Upper lobe of left lung (tissue), 6 donors: ENCODE results near the gene NCR2. TPM values are rescaled to one million over a fixed set of nuclear protein-coding genes. Genes with fewer than 3 reads are reported as not detected.

Experiments used
- ATAC-seq, 2 donors: fragments of 200-7000 bp; cut with Tn5 transposase; one replicate each; pipeline ENCODE4 v1.9.1; 2022; ENCODE audit warnings: mild to moderate bottlenecking in 2 of 2, moderate library complexity in 2 of 2; ENCODE audit not compliant: low FRiP score in 2 of 2
- DNase-seq, 2 donors: peaks; one replicate each; pipeline ENCODE4 v3.0.0-alpha.2; 2019 to 2020
- H3K27ac ChIP-seq, 4 donors: fragments of 200-600 bp; sonication (generic); one replicate each; pipeline ENCODE4 v1.5.1; 2016 to 2019
- H3K27me3 ChIP-seq, 4 donors: fragments of 200-600 bp; sonication (generic); one replicate each; pipeline ENCODE4 v1.5.1; 2017 to 2019
- H3K36me3 ChIP-seq, 4 donors: fragments of 200-600 bp; sonication (generic); one replicate each; pipeline ENCODE4 v1.5.1; 2016 to 2019
- H3K4me1 ChIP-seq, 4 donors: fragments of 200-600 bp; sonication (generic); one replicate each; pipeline ENCODE4 v1.5.1; 2018 to 2019
- H3K4me3 ChIP-seq, 4 donors: fragments of 200-600 bp; sonication (generic); one replicate each; pipeline ENCODE4 v1.5.1; 2017 to 2019; ENCODE audit warnings: mild to moderate bottlenecking in 2 of 4, moderate library complexity in 1 of 4
- H3K9me3 ChIP-seq, 4 donors: fragments of 200-600 bp; sonication (generic); one replicate each; pipeline ENCODE4 v1.5.1; 2018 to 2019
- EP300 ChIP-seq, 4 donors: sonication (generic); formaldehyde crosslinking; IDR thresholded peaks; one replicate each; pipeline ENCODE4 v1.5.1; 2017; ENCODE audit warnings: antibody characterized with exemption in 4 of 4, control low read depth in 2 of 4
- POLR2A ChIP-seq, 4 donors: fragments of 450-650 bp; IDR thresholded peaks; one replicate each; pipeline ENCODE4 v1.5.1; 2016 to 2017; ENCODE audit warnings: antibody characterized with exemption in 4 of 4, mild to moderate bottlenecking in 2 of 4
- POLR2AphosphoS5 ChIP-seq, 2 donors: sonication (generic); formaldehyde crosslinking; IDR thresholded peaks; one replicate each; pipeline ENCODE4 v1.5.1; 2017; ENCODE audit warnings: antibody characterized with exemption in 2 of 2
- WGBS, 2 donors: methylation state at CpG; one replicate each; pipeline ENCODE4 v1.1.5; 2017 to 2018; 5-methylcytosine and 5-hydroxymethylcytosine counted together
- total RNA-seq, 6 donors: library from RNA; depleted of rRNA in 4 of 6; stranded (reverse); fragments of >200 nt in 4 of 6; gene quantifications; one replicate each; pipeline versions ENCODE4 v1.1.0 to v1.2.1, GENCODE V29; 2016 to 2021
- TF ChIP-seq, protein P1 (sequence below), 6 experiments: fragments of 450-650 bp in 4 of 6; fragments of 200-600 bp in 2 of 6; sonication (generic) in 2 of 6; IDR thresholded peaks; one replicate each; pipeline ENCODE4 v1.5.1; 2016 to 2019; ENCODE audit warnings: antibody characterized with exemption in 6 of 6
- donor health status: DM: no; HTN: no; CAD: no; lungs with moderate emphysema.
- donor health status: DM: no; HTN: yes; CAD: no; lungs with severe emphysema.

NCR2 gene
- total RNA-seq, 6 donors from 2014 or later: not detected

DNA sequence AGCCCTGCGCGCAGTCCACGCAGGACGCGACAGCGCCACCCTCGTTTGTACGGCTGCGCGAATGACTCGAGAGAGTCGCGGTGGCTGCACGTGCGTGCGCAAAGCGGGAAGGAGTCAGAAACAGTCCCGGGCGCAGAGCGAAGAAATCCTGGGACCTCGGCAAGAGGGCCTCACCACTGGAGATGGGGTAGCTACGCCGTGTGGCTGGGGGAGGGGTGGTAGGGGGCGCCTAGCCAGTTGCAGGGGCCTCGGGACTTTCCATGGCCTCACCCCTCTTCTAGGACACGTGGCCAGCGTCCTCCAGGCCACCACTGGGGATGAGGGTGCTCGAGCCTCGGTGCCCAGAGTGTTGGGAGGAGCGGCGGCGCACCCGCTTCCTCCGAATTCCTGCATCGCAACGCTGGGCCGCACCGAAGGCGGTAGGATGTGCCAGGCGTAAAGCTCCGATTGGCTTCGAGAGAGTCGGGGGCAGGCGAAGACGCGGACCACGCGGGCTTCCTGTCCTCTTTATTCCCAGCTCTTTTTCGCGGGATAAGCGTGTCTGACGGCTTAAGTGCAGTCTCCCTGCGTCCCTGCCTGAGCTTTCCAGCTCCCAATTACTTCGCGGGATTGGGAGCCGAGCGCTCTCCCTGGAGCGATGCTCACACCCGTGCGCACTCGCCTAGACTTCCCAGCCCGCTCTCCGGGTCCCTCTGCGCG, 38.7 kb downstream of the NCR2 start:
- Histone ChIP-seq H3K9me3 (no peaks in the 10 kb centered on the region), H3K4me3 (no peak overlapping the region), H3K27ac (no peak overlapping the region), H3K4me1 (peaks cover 33 to 48% (median 36%) of the 10 kb centered on the region in 4 donors), H3K36me3 (no peaks in the 10 kb centered on the region), H3K27me3 (peaks cover 0 to 61% (median 32%) of the 10 kb centered on the region in 4 donors)
- DNase-seq (peak in 1 of 2 donors; percentile 79), ATAC-seq (no peak)
- TF ChIP-seq, protein P1, sequence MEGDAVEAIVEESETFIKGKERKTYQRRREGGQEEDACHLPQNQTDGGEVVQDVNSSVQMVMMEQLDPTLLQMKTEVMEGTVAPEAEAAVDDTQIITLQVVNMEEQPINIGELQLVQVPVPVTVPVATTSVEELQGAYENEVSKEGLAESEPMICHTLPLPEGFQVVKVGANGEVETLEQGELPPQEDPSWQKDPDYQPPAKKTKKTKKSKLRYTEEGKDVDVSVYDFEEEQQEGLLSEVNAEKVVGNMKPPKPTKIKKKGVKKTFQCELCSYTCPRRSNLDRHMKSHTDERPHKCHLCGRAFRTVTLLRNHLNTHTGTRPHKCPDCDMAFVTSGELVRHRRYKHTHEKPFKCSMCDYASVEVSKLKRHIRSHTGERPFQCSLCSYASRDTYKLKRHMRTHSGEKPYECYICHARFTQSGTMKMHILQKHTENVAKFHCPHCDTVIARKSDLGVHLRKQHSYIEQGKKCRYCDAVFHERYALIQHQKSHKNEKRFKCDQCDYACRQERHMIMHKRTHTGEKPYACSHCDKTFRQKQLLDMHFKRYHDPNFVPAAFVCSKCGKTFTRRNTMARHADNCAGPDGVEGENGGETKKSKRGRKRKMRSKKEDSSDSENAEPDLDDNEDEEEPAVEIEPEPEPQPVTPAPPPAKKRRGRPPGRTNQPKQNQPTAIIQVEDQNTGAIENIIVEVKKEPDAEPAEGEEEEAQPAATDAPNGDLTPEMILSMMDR (IDR thresholded peaks at IDR 0.05): peak in 1 of 6 experiments; percentile 2
- TF ChIP-seq POLR2AphosphoS5 (IDR thresholded peaks at IDR 0.05) (no peak), POLR2A (IDR thresholded peaks at IDR 0.05) (no peak), EP300 (IDR thresholded peaks at IDR 0.05) (no peak)
- WGBS, 2 donors: 10% methylated on average over 27 of the region's 65 CpGs; no CpG with 5 or more reads in 1 of the 2 donors

DNA sequence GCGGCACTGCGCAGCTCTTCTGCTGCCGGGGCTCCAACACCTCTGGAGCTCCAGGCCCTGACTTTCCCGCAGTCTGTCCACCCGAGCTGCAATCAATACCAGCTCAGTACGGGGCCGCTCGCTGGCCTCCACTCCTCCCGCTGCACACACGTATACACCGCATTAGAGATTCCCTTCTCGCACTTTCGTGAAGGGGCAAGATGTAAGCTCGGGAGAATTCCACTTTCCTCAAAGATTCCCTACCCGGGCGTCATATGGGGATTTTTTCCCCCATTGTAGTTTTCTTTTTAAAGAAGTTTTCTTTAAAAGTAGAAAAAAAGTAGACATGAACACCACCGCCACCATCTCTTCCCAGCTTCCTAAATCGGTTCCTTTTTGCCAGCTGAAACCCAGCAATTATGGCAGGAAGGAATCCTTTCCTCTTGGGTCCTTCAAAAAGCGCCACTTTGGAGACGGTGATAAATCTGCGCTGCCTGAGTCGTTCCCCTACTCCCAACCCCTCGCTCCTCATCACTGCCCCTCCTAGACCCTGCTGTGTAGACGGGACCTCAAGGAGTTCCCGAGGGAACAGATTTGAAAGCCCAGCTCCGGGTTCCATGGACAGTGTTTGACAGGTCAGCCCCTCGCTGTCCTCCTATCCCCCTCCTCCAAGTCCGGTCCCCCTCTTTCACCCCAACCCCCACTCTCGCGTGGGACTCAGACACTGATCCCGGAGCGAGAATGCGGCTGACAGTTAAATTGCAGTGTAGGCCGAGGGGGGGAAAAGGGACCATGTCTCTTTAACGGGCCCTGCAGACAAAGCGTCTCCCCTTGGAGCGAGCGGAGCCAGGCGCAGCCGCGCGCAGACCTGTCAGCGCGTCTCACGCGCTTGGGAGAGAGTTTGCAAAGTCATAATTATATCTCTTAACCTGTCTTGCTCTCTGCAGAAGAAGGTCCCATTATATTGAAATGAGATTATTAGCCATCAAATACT, 39.5 kb downstream of the NCR2 start:
- peak in 1 of 2 donors; percentile 66 for DNase-seq
- 8 to 12% methylated on average over 31 to 46 of the region's 46 CpGs for WGBS, 2 donors
- H3K4me1 ChIP-seq: peaks cover 32 to 46% (median 33%) of the 10 kb centered on the region in 4 donors

DNA sequence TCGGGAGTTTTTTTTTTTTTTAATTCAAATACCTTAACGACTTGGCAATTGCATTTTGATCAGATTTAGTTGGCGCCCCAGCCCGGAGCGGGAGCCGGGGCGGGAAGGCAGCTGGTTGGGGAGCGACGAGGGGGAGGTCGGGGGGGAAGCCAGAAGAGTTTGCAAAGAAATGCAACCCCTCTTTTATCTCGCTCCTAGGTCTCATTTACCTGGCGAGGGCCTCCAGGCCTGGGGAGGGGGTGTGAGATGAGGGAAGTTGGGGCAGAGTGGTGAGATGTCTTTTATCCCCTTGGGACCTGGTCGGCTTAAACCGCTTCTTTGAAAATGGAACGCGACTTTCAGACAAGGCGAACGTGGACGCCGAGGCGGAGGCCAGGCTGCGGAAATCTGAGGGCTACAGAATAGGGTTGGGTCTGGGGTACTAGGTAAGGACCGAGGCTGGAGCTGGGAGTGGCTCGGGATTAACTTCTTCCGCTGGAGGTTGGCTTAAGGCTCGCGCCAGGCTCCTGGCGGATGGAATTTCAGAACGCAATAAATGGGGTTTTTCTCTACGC, 40.3 kb downstream of the NCR2 start:
- no peaks in the 10 kb centered on the region for H3K9me3 ChIP-seq
- 18 to 23% methylated on average over 30 of the region's 30 CpGs for WGBS, 2 donors
- no peak overlapping the region for H3K4me3 ChIP-seq
- ATAC-seq (no peak), DNase-seq (no peak)
- H3K27me3 ChIP-seq: peaks cover 0 to 52% (median 30%) of the 10 kb centered on the region in 4 donors
- H3K4me1 ChIP-seq: peaks cover 32 to 46% (median 33%) of the 10 kb centered on the region in 4 donors
- no peaks in the 10 kb centered on the region for H3K36me3 ChIP-seq
- TF ChIP-seq POLR2AphosphoS5 (IDR thresholded peaks at IDR 0.05) (no peak), EP300 (IDR thresholded peaks at IDR 0.05) (no peak), POLR2A (IDR thresholded peaks at IDR 0.05) (no peak)
- TF ChIP-seq, protein P1 (IDR thresholded peaks at IDR 0.05): no peak
- H3K27ac ChIP-seq: no peak overlapping the region

More for the DNA sequence above, 39.5 kb downstream of the NCR2 start:
- H3K9me3 ChIP-seq: no peaks in the 10 kb centered on the region
- ATAC-seq: no peak
- TF ChIP-seq POLR2A (IDR thresholded peaks at IDR 0.05): no peak
- TF ChIP-seq, protein P1 (IDR thresholded peaks at IDR 0.05): no peak
- no peak for TF ChIP-seq EP300 (IDR thresholded peaks at IDR 0.05)
- no peak for TF ChIP-seq POLR2AphosphoS5 (IDR thresholded peaks at IDR 0.05)
- H3K27ac ChIP-seq: no peak overlapping the region
- H3K27me3 ChIP-seq: peaks cover 0 to 55% (median 30%) of the 10 kb centered on the region in 4 donors
- H3K4me3 ChIP-seq: no peak overlapping the region
- no peaks in the 10 kb centered on the region for H3K36me3 ChIP-seq

DNA sequence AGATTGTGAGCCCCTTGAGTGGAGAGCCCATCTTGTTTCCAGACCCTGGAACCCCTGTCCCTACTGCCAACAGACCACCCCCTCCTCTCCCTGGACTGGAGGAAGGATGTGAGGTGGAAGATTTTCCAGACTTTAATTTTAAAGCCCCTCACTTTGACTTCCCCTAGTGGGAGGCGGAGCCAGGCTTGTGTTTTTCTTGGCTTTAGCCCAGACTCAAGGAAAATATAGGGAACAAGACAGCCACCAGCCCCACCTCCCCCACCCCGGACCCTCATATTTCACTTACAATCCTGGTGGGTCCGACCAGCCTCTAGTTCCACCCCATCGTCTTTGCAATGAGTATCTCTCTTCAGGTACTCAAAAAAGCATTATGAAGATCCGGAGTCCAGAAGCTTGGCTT, 40.8 kb downstream of the NCR2 start:
- H3K4me3 ChIP-seq: no peak overlapping the region
- peaks cover 32 to 46% (median 33%) of the 10 kb centered on the region in 4 donors for H3K4me1 ChIP-seq
- no peak for TF ChIP-seq EP300 (IDR thresholded peaks at IDR 0.05)
- TF ChIP-seq POLR2AphosphoS5 (IDR thresholded peaks at IDR 0.05): no peak
- TF ChIP-seq, protein P1 (IDR thresholded peaks at IDR 0.05): no peak
- TF ChIP-seq POLR2A (IDR thresholded peaks at IDR 0.05): no peak
- ATAC-seq: no peak
- no peaks in the 10 kb centered on the region for H3K9me3 ChIP-seq
- DNase-seq: no peak
- peaks cover 0 to 52% (median 30%) of the 10 kb centered on the region in 4 donors for H3K27me3 ChIP-seq
- H3K36me3 ChIP-seq: no peaks in the 10 kb centered on the region
- WGBS, 2 donors: 57 to 61% methylated on average over 5 of the region's 5 CpGs
- H3K27ac ChIP-seq: no peak overlapping the region
